K562 (cell line): Measurements from ENCODE around the gene MECP2. TPM values are rescaled to one million over a fixed set of nuclear protein-coding genes. Genes with fewer than 3 reads are reported as not detected.

ENCODE experiments used
- ATAC-seq: fragments of 200-7000 bp; cut with Tn5 transposase; 3 replicates; pipeline ENCODE4 v1.9.1; 2020; ENCODE audit warnings: moderate library complexity
- BruUV-seq: library from RNA; stranded (reverse); fragments of 400-500 nt; replicated peaks from 2 replicates; lab custom pipeline; 2021; lab: Mats Ljungman, UMichigan
- CTCF ChIA-PET: fragments of 300-600 bp; formaldehyde crosslinking; extraction: SDS; loops from one replicate; lab custom pipeline; 2021; ENCODE audit warnings: low intra/inter-chr PET ratio; lab: Yijun Ruan, JAX
- POLR2A ChIA-PET: fragments of 300-600, 350-650 bp; sonication (Branson Sonifier 250); formaldehyde crosslinking; extraction: SDS; loops from one replicate; lab custom pipeline; 2021; ENCODE audit warnings: antibody characterized with exemption, inconsistent platforms; lab: Yijun Ruan, JAX
- DNase-seq, 4 experiments: peaks; one replicate each; pipeline versions ENCODE4 v3.0.0 to v3.0.0-alpha.2; 2011 to 2018; ENCODE audit warnings: low spot score in 3 of 4, mixed read lengths in 3 of 4; ENCODE audit errors: extremely low read depth in 1 of 4
- FAIRE-seq: peaks from 2 replicates; lab custom pipeline; 2011; peaks lifted over from hg19 to GRCh38; lab: Jason Lieb, UNC
- H2AFZ ChIP-seq: 2 replicates; pipeline ENCODE4 v1.6.0; 2011; ENCODE audit warnings: low read depth, low read length, control low read depth, inconsistent platforms
- H3K27ac ChIP-seq: fragments of 200-600 bp; 3 replicates; pipeline ENCODE4 v1.8.0; 2011; ENCODE audit warnings: low read depth, mild to moderate bottlenecking, control low read depth, inconsistent platforms, low read length, moderate library complexity, mixed read lengths; ENCODE audit errors: extremely low read depth
- H3K27me3 ChIP-seq, 2 experiments: fragments of 300-600 bp in 1 of 2; 2 replicates in 1 of 2; 3 replicates in 1 of 2; pipeline versions ENCODE4 v1.6.0 to v1.8.0; 2011; ENCODE audit warnings: inconsistent platforms in 2 of 2, low read length in 2 of 2, mild to moderate bottlenecking in 1 of 2, mixed read lengths in 1 of 2, moderate library complexity in 1 of 2; ENCODE audit not compliant: control insufficient read depth in 2 of 2, insufficient read depth in 2 of 2
- H3K36me3 ChIP-seq: fragments of 300-600 bp; 3 replicates; pipeline ENCODE4 v1.8.0; 2011; ENCODE audit warnings: mild to moderate bottlenecking, low read length, inconsistent platforms; ENCODE audit not compliant: control insufficient read depth, insufficient read depth
- H3K4me1 ChIP-seq, 2 experiments: fragments of 200-600 bp in 1 of 2; replicated peaks in 1 of 2; 2 replicates in 1 of 2; 3 replicates in 1 of 2; pipeline versions ENCODE4 v1.5.1 to v1.8.0; 2011; ENCODE audit warnings: inconsistent platforms in 2 of 2, low read length in 2 of 2, mild to moderate bottlenecking in 1 of 2, mixed read lengths in 1 of 2, moderate library complexity in 1 of 2; ENCODE audit not compliant: control insufficient read depth in 2 of 2, insufficient read depth in 2 of 2
- H3K4me2 ChIP-seq: 2 replicates; pipeline ENCODE4 v1.6.1; 2011; ENCODE audit warnings: low read length, control low read depth, inconsistent platforms, mixed read lengths; ENCODE audit not compliant: insufficient read depth
- H3K4me3 ChIP-seq: fragments of 200-600 bp; sonication (generic), shearing (Covaris generic); 2 replicates; pipeline ENCODE4 v1.5.1; 2016; ENCODE audit warnings: control low read depth, inconsistent platforms
- H3K79me2 ChIP-seq: fragments of 200-600 bp; 3 replicates; pipeline ENCODE4 v1.8.0; 2011; ENCODE audit warnings: low read length, inconsistent platforms; ENCODE audit not compliant: control insufficient read depth, insufficient read depth
- H3K9ac ChIP-seq, 2 experiments: 2 replicates each; pipeline versions ENCODE4 v1.6.0 to v1.6.1; 2011; ENCODE audit warnings: low read depth in 2 of 2, low read length in 2 of 2, control low read depth in 1 of 2, inconsistent platforms in 1 of 2, mild to moderate bottlenecking in 1 of 2, mixed read lengths in 1 of 2; ENCODE audit not compliant: insufficient read depth in 1 of 2
- H3K9me1 ChIP-seq: one replicate; pipeline ENCODE4 v1.6.0; 2011; ENCODE audit warnings: inconsistent platforms, mild to moderate bottlenecking, low read length, moderate library complexity; ENCODE audit not compliant: control insufficient read depth, insufficient read depth
- H3K9me3 ChIP-seq: replicated peaks from 2 replicates; pipeline ENCODE4 v1.5.1; 2011; ENCODE audit warnings: low read depth, low read length, inconsistent platforms; ENCODE audit not compliant: control insufficient read depth, insufficient read depth
- H4K20me1 ChIP-seq: replicated peaks from 2 replicates; pipeline ENCODE4 v1.6.1; 2011; ENCODE audit warnings: low read length, inconsistent platforms, mixed read lengths; ENCODE audit not compliant: control insufficient read depth, insufficient read depth
- C11orf30 ChIP-seq: fragments of 450-650 bp; IDR thresholded peaks from 2 replicates; pipeline ENCODE4 v1.6.1; 2016; ENCODE audit warnings: low read depth, mild to moderate bottlenecking
- EGR1 ChIP-seq: fragments of 450-650 bp; conservative IDR thresholded peaks from 2 replicates; pipeline ENCODE4 v1.6.1; 2017; ENCODE audit warnings: mild to moderate bottlenecking
- MXD1 ChIP-seq: fragments of 250-450 bp; sonication (Bioruptor Pico); IDR thresholded peaks from 2 replicates; pipeline ENCODE4 v1.8.0; 2021; ENCODE audit warnings: borderline replicate concordance, mild to moderate bottlenecking, moderate library complexity; ENCODE audit not compliant: poor library complexity, severe bottlenecking
- MYBL2 ChIP-seq, 2 experiments: fragments of 450-650 bp in 1 of 2; sonication (generic) in 1 of 2; formaldehyde crosslinking in 1 of 2; IDR thresholded peaks; 2 replicates each; pipeline versions ENCODE4 v1.6.1 to v1.8.1; 2017 to 2022; ENCODE audit warnings: borderline replicate concordance in 1 of 2, inconsistent platforms in 1 of 2, low read depth in 1 of 2, mild to moderate bottlenecking in 1 of 2, missing genetic modification reagents in 1 of 2, moderate library complexity in 1 of 2
- SMAD2 ChIP-seq: fragments of 150-350 bp; IDR thresholded peaks from 2 replicates; pipeline ENCODE4 v1.6.1; 2014; ENCODE audit warnings: low read depth, mild to moderate bottlenecking, low read length
- SREBF2 ChIP-seq: sonication (generic); formaldehyde crosslinking; IDR thresholded peaks from 2 replicates; pipeline ENCODE4 v1.4.0; 2020; ENCODE audit warnings: mild to moderate bottlenecking, missing genetic modification reagents
- ZBTB33 ChIP-seq: sonication (generic); formaldehyde crosslinking; IDR thresholded peaks from 2 replicates; pipeline ENCODE4 v1.8.1; 2023; ENCODE audit warnings: mild to moderate bottlenecking, missing genetic modification reagents
- ZNF124 ChIP-seq: sonication (generic); formaldehyde crosslinking; IDR thresholded peaks from 2 replicates; pipeline ENCODE4 v1.8.1; 2022; ENCODE audit warnings: missing genetic modification reagents
- ZNF263 ChIP-seq: sonication (generic); formaldehyde crosslinking; IDR thresholded peaks from 2 replicates; pipeline ENCODE4 v1.8.0; 2022; ENCODE audit warnings: mild to moderate bottlenecking, missing genetic modification reagents, borderline replicate concordance
- WGBS: fragments of 100-300 bp; shearing (Covaris generic); methylation state at CpG from one replicate; pipeline ENCODE4 v1.1.6; 2016; ENCODE audit warnings: low coverage, mixed read lengths; ENCODE audit not compliant: insufficient coverage; ENCODE audit errors: missing lambda C conversion rate; 5-methylcytosine and 5-hydroxymethylcytosine counted together
- in situ Hi-C: fragments of 300-500 bp; cut with MboI; formaldehyde crosslinking; loops from 4 replicates; pipeline ENCODE4 v1.15.0; 2018; ENCODE audit warnings: inconsistent platforms, mixed read lengths
- intact Hi-C: fragments of 100-400 bp; cut with micrococcal nuclease; formaldehyde crosslinking; loops from 2 replicates; pipeline ENCODE4 v1.14.2; 2022
- polyA plus RNA-seq, 8 experiments: library from polyadenylated mRNA; depleted of rRNA in 4 of 8; stranded (reverse) in 5 of 8; unstranded in 3 of 8; fragments of >200 nt; fragmentation: Nextera tagmentation in 2 of 8; fragmentation: Illumina TruSeq in 1 of 8; extraction: Ambion mirVana in 2 of 8; extraction: Trizol in 1 of 8; gene quantifications; 2 replicates each; pipeline versions ENCODE4 v1.2.1 to v1.2.3, GENCODE V29; 2011 to 2014; ENCODE audit warnings: inconsistent platforms in 1 of 8, missing spikeins in 1 of 8
- total RNA-seq, 7 experiments: library from RNA; depleted of rRNA in 6 of 7; stranded (reverse); fragments of >200 nt in 6 of 7; fragmentation: Illumina TruSeq in 2 of 7; extraction: Trizol in 2 of 7; gene quantifications; 2 replicates each; pipeline versions ENCODE4 v1.2.1 to v1.2.3, GENCODE V29; 2011 to 2021; ENCODE audit warnings: low replicate concordance in 1 of 7

MECP2 gene
- total and polyA plus RNA-seq, 9 of the 15 experiments (the other 6 are each of a cell fraction or from before 2014, with no cell fraction given) = 2.1 to 50.9 (median 30.5) TPM

GRCh38 chrX:153993978-153994377 is 103.5 kb downstream of the MECP2 start:
- Histone ChIP-seq H3K9me1 (no peaks in the 10 kb centered on the region), H4K20me1 (no peaks in the 10 kb centered on the region), H3K27ac (no peak overlapping the region), H3K79me2 (no peaks in the 10 kb centered on the region), H2AFZ (no peak overlapping the region), H3K9ac (no peak overlapping the region; a peak in 1 of 4 replicates), H3K4me1 (peaks cover 0 to 15% of the 10 kb centered on the region in 2 experiments; a peak in 3 of 5 replicates), H3K9me3 (no peaks in the 10 kb centered on the region), H3K4me2 (no peak overlapping the region), H3K27me3 (no peaks in the 10 kb centered on the region), H3K4me3 (no peak overlapping the region), H3K36me3 (no peaks in the 10 kb centered on the region)
- no peak for TF ChIP-seq C11orf30
- TF ChIP-seq ZBTB33 (CRISPR knock-in tag) = no peak
- TF ChIP-seq EGR1 = 0 out of 2 replicates have a peak, but pooled peaks have one; percentile 10
- peak; percentile 72 for TF ChIP-seq ZNF263 (CRISPR knock-in tag)
- no peak for TF ChIP-seq MXD1 (CRISPR knock-in tag)
- TF ChIP-seq SMAD2 = no peak
- no peak for TF ChIP-seq ZNF124 (CRISPR knock-in tag)
- TF ChIP-seq SREBF2 = no peak
- TF ChIP-seq MYBL2 (IDR thresholded peaks at IDR 0.05; ENCODE audit: low read depth) = no peak
- TF ChIP-seq MYBL2 (CRISPR knock-in tag; IDR thresholded peaks at IDR 0.05; ENCODE audit: borderline replicate concordance) = no peak
- ATAC-seq = no peak
- intact Hi-C loops = no loop called here
- in situ Hi-C loops = no loop called here
- no peak for DNase-seq
- CTCF ChIA-PET = no interaction called here
- FAIRE-seq = no peak
- POLR2A ChIA-PET = no interaction called here
- 53% methylated on average over 10 of the region's 10 CpGs for WGBS
- BruUV-seq = no TSS peak
